ENCODE measurements around the gene AP1B1.
A peak's percentile ranks its signal among the peaks of the same experiment; 100 is the strongest.

AP1B1 gene

DNA sequence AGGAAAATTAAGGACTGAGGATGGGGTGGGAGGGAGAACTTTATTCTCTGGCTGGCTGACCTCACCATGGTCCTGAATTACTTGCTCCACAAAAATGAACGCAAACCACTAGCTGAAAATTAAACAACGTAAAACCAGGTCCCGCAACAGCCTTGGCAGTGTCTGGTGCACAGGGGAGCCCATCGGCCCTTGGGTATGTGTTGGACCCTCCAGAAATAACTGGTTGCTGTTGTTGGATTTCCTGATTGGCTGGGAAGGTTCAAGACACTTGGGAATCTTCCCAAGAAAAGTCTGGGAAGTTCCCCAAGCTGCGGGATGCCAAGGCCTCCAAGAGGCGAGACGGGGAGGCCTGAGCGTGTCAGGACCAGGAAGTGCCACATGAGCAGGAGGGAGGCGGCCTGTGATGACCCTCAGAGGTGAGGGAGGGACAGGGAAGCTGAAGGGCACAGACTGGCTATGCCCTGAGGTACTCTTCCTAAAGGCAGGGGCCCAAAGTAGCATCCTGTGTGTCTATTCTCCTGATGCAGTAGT lies 62.5 kb downstream of the AP1B1 start:
- no peak for DNase-seq (ENCODE audit: low spot score)
- in situ Hi-C loops (cut with MboI; ENCODE audit: low pct_unique_long_range_greater_than_20kb, low sequenced_read_pairs, unreplicated experiment): no loop called here
- TF ChIP-seq CTCF (IDR thresholded peaks at IDR 0.05; ENCODE audit: extremely low read depth, insufficient read depth, missing control alignments): no peak

GRCh38 chr22:29325356-29325755 lies 63.0 kb downstream of the AP1B1 start:
- no peak for TF ChIP-seq CTCF (IDR thresholded peaks at IDR 0.05; ENCODE audit: extremely low read depth, insufficient read depth, missing control alignments)
- DNase-seq (ENCODE audit: low spot score): no peak
- in situ Hi-C loops (cut with MboI; ENCODE audit: low pct_unique_long_range_greater_than_20kb, low sequenced_read_pairs, unreplicated experiment): no loop called here

DNA sequence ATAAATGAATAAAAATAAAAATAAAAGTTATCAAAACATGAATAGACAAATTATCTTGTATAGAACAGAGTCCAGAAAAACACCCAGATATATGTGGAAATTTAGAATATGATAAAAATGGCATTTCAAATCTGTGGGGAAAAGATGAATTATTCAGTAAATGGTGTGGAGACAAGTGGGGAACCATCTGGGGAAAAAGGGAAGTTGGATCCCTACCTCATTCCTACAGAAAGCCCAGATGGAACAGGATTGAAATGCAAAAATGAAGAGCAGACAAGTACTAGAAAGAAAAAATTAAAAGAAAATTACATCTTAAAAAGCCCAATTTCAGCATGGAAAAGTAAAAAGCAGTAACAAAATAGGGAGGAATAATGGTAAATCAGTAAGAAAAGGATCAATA lies 64.7 kb downstream of the AP1B1 start:
- in situ Hi-C loops (cut with MboI; ENCODE audit: low pct_unique_long_range_greater_than_20kb, low sequenced_read_pairs, unreplicated experiment): no loop called here
- DNase-seq (ENCODE audit: low spot score): no peak
- TF ChIP-seq CTCF (IDR thresholded peaks at IDR 0.05; ENCODE audit: extremely low read depth, insufficient read depth, missing control alignments): no peak

DNA sequence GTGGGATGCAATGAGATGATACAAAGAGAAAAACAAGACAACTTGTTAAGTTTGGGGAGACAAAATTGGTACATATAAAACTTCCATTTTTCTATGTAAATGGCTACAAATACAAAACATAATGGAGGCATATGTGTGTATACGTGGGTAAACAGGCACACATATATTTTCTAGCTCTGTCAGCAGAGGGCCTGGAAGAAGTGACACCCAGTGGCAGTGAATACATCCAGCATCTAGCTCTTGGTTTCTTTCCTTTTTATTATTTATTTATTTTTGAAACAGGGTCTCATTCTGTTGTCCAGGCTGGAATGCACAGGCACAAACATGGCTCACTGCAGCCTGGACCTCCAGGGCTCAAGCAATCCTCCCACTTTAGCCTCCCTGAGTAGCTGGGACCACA lies 67.8 kb downstream of the AP1B1 start:
- TF ChIP-seq CTCF (IDR thresholded peaks at IDR 0.05; ENCODE audit: extremely low read depth, insufficient read depth, missing control alignments): peak; percentile 12
- in situ Hi-C loops (cut with MboI; ENCODE audit: low pct_unique_long_range_greater_than_20kb, low sequenced_read_pairs, unreplicated experiment): no loop called here
- no peak for DNase-seq (ENCODE audit: low spot score)

GRCh38 chr22:29319072-29319471 lies 69.3 kb downstream of the AP1B1 start:
- in situ Hi-C loops (cut with MboI; ENCODE audit: low pct_unique_long_range_greater_than_20kb, low sequenced_read_pairs, unreplicated experiment): no loop called here
- no peak for TF ChIP-seq CTCF (IDR thresholded peaks at IDR 0.05; ENCODE audit: extremely low read depth, insufficient read depth, missing control alignments)
- DNase-seq (ENCODE audit: low spot score): no peak

- no peak for TF ChIP-seq CTCF (IDR thresholded peaks at IDR 0.05; ENCODE audit: extremely low read depth, insufficient read depth, missing control alignments)
- in situ Hi-C loops (cut with MboI; ENCODE audit: low pct_unique_long_range_greater_than_20kb, low sequenced_read_pairs, unreplicated experiment): no loop called here
- no peak for DNase-seq (ENCODE audit: low spot score)
Measured at GRCh38 chr22:29317827-29318454, 70.4 kb downstream of the AP1B1 start.

All from GM13977 (cell line).